K562 (cell line): Measurements from ENCODE around the gene RCL1. TPM values are rescaled to one million over a fixed set of nuclear protein-coding genes. Genes with fewer than 3 reads are reported as not detected.

Source experiments
- ELF1 ChIP-seq: fragments of 200-800 bp; sonication (Bioruptor generic); IDR thresholded peaks from 2 replicates; pipeline ENCODE4 v1.6.1; 2016; ENCODE audit warnings: missing genetic modification characterization, missing compliant biosample characterization
- EP400 ChIP-seq: fragments of 450-650 bp; IDR thresholded peaks from 2 replicates; pipeline ENCODE4 v1.6.1; 2017; ENCODE audit warnings: antibody characterized with exemption, mild to moderate bottlenecking, moderate library complexity
- GABPA ChIP-seq: fragments of 200-800 bp; sonication (Bioruptor generic); conservative IDR thresholded peaks from 2 replicates; pipeline ENCODE4 v1.6.1; 2016; ENCODE audit warnings: low read depth, missing genetic modification characterization, missing compliant biosample characterization
- HDAC3 ChIP-seq: fragments of 450-650 bp; IDR thresholded peaks from 2 replicates; pipeline ENCODE4 v1.6.1; 2018; ENCODE audit warnings: borderline replicate concordance, mild to moderate bottlenecking, moderate library complexity; ENCODE audit not compliant: partially characterized antibody
- MEF2D ChIP-seq: conservative IDR thresholded peaks from 2 replicates; pipeline ENCODE4 v1.6.1; 2016; ENCODE audit warnings: low read depth, missing genetic modification characterization, missing compliant biosample characterization
- MTA3 ChIP-seq: fragments of 450-650 bp; formaldehyde crosslinking; IDR thresholded peaks from 2 replicates; pipeline ENCODE4 v1.6.1; 2017; ENCODE audit warnings: mild to moderate bottlenecking, borderline replicate concordance
- NCOR1 ChIP-seq: fragments of 450-650 bp; IDR thresholded peaks from 2 replicates; pipeline ENCODE4 v1.6.1; 2016; ENCODE audit warnings: mild to moderate bottlenecking, moderate library complexity
- NRF1 ChIP-seq, 2 experiments: fragments of 450-650 bp; IDR thresholded peaks in 1 of 2; conservative IDR thresholded peaks in 1 of 2; 2 replicates each; pipeline ENCODE4 v1.6.1; 2014; ENCODE audit warnings: mild to moderate bottlenecking in 2 of 2
- RB1 ChIP-seq: fragments of 450-650 bp; IDR thresholded peaks from 2 replicates; pipeline ENCODE4 v1.6.1; 2017; ENCODE audit warnings: low read depth, mild to moderate bottlenecking
- RBBP5 ChIP-seq: fragments of 200-600 bp; sonication (generic); IDR thresholded peaks from 2 replicates; pipeline ENCODE4 v1.6.1; 2012; ENCODE audit warnings: borderline replicate concordance, mild to moderate bottlenecking, low read length, control low read depth, inconsistent platforms; ENCODE audit not compliant: insufficient read depth, poor library complexity, severe bottlenecking
- RBFOX2 ChIP-seq: fragments of 200-400 bp; formaldehyde crosslinking; IDR thresholded peaks from 2 replicates; pipeline ENCODE4 v1.6.1; 2017; ENCODE audit warnings: low read depth, mild to moderate bottlenecking, low read length, moderate library complexity
- RBM15 ChIP-seq: fragments of 200-400 bp; formaldehyde crosslinking; IDR thresholded peaks from 2 replicates; pipeline ENCODE4 v1.6.1; 2018; ENCODE audit warnings: mild to moderate bottlenecking, low read length, moderate library complexity; ENCODE audit not compliant: insufficient read depth
- RBM25 ChIP-seq: fragments of 200-400 bp; formaldehyde crosslinking; IDR thresholded peaks from 2 replicates; pipeline ENCODE4 v1.6.1; 2018; ENCODE audit warnings: low read length, low read depth, moderate library complexity; ENCODE audit not compliant: severe bottlenecking
- RNF2 ChIP-seq: sonication (generic); IDR thresholded peaks from 2 replicates; pipeline ENCODE4 v1.6.1; 2016
- SRSF7 ChIP-seq: fragments of 200-400 bp; formaldehyde crosslinking; optimal IDR thresholded peaks from 2 replicates; pipeline ENCODE3; 2017; ENCODE audit warnings: mild to moderate bottlenecking, low read depth, low read length
- TBP ChIP-seq: optimal IDR thresholded peaks from 2 replicates; pipeline ENCODE3; 2011; ENCODE audit warnings: low read depth, low read length, improper control_type of control experiment
- ZNF282 ChIP-seq: sonication (generic); formaldehyde crosslinking; IDR thresholded peaks from 2 replicates; pipeline ENCODE4 v1.8.1; 2023; ENCODE audit warnings: missing genetic modification reagents
- polyA plus RNA-seq, 8 experiments: library from polyadenylated mRNA; depleted of rRNA in 4 of 8; stranded (reverse) in 5 of 8; unstranded in 3 of 8; fragments of >200 nt; fragmentation: Nextera tagmentation in 2 of 8; fragmentation: Illumina TruSeq in 1 of 8; extraction: Ambion mirVana in 2 of 8; extraction: Trizol in 1 of 8; gene quantifications; 2 replicates each; pipeline versions ENCODE4 v1.2.1 to v1.2.3, GENCODE V29; 2011 to 2014; ENCODE audit warnings: inconsistent platforms in 1 of 8, missing spikeins in 1 of 8
- total RNA-seq, 7 experiments: library from RNA; depleted of rRNA in 6 of 7; stranded (reverse); fragments of >200 nt in 6 of 7; fragmentation: Illumina TruSeq in 2 of 7; extraction: Trizol in 2 of 7; gene quantifications; 2 replicates each; pipeline versions ENCODE4 v1.2.1 to v1.2.3, GENCODE V29; 2011 to 2021; ENCODE audit warnings: low replicate concordance in 1 of 7
- TF ChIP-seq, protein P1 (sequence below): sonication (generic); formaldehyde crosslinking; IDR thresholded peaks from 2 replicates; pipeline ENCODE4 v1.8.1; 2023; ENCODE audit warnings: missing genetic modification reagents, mild to moderate bottlenecking, borderline replicate concordance

The RCL1 gene
- total and polyA plus RNA-seq, 9 of the 15 experiments (the other 6 are each of a cell fraction or from before 2014, with no cell fraction given), result 24.0 to 67.7 (median 38.6) TPM

DNA sequence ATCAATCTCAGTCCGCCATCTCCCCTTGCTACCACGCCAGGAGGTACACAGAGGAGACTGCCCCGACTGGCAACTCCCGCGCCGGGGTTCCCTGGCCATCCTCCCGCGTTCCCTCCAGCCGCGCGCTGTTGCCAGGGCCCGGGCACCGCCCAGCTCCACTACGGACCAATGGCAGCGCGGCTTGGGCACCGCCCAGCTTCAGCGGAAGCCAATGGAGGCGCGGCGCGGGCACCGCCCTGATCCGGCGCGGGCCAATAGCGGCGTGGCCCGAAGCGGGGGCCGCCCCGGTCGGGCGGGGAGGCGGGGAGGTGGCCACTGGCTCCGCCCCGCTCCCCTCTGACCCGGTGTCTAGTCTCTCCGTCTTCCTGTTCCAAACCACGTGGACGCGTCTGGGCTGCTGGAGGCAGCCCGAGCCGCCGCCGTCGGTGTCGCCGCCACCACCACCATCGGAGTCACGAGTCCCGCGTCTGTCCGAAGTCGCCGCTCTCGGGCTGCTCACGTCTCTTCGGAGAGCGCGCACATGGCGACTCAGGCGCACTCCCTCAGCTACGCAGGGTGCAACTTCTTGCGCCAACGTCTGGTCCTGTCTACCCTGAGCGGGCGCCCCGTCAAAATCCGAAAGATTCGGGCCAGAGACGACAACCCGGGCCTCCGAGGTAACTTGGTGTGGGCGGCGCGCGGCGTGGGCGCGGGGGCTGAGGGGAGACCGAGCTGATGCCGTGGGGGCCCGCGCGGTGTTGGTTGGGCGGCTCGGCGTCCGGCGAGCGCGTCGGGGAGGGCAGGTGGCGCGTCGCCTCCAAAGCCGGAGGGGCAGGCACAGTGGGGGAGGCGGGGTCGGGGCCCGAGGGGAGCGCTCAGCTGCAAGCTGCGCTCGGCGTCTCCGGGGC is at the start of gene RCL1 (continued):
- TF ChIP-seq NCOR1 (peak; percentile 52), MEF2D (no peak), ELF1 (tag) (peak; percentile 70; the same call in 1 of the 2 replicates), RNF2 (0 out of 2 replicates have a peak, but pooled peaks have one; percentile 16), TBP (peak; percentile 46), RBM25 (peak; percentile 100), RB1 (peak; percentile 83; the same call in 1 of the 2 replicates), ZNF282 (CRISPR knock-in tag) (no peak), MTA3 (0 out of 2 replicates have a peak, but pooled peaks have one; percentile 4), EP400 (peak; percentile 94), RBFOX2 (peak; percentile 93), RBM15 (no peak), SRSF7 (no peak), NRF1 (conservative IDR thresholded peaks at IDR 0.05 in 1 of 2, IDR thresholded peaks at IDR 0.05 in 1 of 2) (peak; percentile 79 to 83), HDAC3 (no peak), GABPA (tag) (peak; percentile 65), RBBP5 (peak; percentile 72)
- TF ChIP-seq, protein P1, sequence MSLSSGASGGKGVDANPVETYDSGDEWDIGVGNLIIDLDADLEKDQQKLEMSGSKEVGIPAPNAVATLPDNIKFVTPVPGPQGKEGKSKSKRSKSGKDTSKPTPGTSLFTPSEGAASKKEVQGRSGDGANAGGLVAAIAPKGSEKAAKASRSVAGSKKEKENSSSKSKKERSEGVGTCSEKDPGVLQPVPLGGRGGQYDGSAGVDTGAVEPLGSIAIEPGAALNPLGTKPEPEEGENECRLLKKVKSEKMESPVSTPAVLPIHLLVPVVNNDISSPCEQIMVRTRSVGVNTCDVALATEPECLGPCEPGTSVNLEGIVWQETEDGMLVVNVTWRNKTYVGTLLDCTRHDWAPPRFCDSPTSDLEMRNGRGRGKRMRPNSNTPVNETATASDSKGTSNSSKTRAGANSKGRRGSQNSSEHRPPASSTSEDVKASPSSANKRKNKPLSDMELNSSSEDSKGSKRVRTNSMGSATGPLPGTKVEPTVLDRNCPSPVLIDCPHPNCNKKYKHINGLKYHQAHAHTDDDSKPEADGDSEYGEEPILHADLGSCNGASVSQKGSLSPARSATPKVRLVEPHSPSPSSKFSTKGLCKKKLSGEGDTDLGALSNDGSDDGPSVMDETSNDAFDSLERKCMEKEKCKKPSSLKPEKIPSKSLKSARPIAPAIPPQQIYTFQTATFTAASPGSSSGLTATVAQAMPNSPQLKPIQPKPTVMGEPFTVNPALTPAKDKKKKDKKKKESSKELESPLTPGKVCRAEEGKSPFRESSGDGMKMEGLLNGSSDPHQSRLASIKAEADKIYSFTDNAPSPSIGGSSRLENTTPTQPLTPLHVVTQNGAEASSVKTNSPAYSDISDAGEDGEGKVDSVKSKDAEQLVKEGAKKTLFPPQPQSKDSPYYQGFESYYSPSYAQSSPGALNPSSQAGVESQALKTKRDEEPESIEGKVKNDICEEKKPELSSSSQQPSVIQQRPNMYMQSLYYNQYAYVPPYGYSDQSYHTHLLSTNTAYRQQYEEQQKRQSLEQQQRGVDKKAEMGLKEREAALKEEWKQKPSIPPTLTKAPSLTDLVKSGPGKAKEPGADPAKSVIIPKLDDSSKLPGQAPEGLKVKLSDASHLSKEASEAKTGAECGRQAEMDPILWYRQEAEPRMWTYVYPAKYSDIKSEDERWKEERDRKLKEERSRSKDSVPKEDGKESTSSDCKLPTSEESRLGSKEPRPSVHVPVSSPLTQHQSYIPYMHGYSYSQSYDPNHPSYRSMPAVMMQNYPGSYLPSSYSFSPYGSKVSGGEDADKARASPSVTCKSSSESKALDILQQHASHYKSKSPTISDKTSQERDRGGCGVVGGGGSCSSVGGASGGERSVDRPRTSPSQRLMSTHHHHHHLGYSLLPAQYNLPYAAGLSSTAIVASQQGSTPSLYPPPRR (CRISPR knock-in tag), result no peak
